GM13977 (cell line): ENCODE data around the gene TBC1D22A.

Experiments
- DNase-seq: peaks from one replicate; pipeline ENCODE4 v3.0.0; 2012; ENCODE audit warnings: low spot score
- in situ Hi-C: fragments of 300-500 bp; cut with MboI; formaldehyde crosslinking; loops from one replicate; pipeline ENCODE4 v1.12.0; 2022; ENCODE audit warnings: low sequenced_read_pairs, low pct_unique_long_range_greater_than_20kb, mixed read lengths, inconsistent platforms; ENCODE audit not compliant: unreplicated experiment
- TF ChIP-seq, protein P1 (sequence below): IDR thresholded peaks from 2 replicates; pipeline ENCODE4 v1.5.1; 2012; ENCODE audit warnings: mild to moderate bottlenecking, control low read depth; ENCODE audit not compliant: insufficient read depth; ENCODE audit errors: extremely low read depth, missing control alignments

Gene TBC1D22A

DNA sequence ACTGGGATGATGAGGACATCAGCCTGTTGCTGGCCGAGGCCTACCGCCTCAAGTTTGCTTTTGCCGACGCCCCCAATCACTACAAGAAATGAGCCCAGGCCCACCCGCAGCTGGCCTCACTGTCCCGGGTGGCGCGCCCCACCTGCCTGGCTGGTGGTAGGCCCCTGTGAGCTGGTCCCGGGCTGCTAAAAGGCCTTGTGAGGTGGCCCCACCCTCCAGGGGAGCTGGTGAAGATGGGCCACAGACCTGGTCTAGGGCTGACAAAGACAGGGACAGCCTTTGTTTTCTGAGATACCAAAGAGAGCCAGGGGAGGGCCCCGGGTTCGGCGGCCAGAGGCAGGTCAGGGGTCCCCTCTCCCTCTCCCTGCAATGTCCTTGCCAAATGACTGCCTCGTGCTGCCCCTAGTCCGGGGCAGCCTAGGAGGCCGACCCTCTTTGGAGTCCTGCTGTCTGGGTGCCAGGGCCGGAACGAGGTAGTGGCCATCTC lies 411.1 kb downstream of the TBC1D22A start:
- TF ChIP-seq, protein P1, sequence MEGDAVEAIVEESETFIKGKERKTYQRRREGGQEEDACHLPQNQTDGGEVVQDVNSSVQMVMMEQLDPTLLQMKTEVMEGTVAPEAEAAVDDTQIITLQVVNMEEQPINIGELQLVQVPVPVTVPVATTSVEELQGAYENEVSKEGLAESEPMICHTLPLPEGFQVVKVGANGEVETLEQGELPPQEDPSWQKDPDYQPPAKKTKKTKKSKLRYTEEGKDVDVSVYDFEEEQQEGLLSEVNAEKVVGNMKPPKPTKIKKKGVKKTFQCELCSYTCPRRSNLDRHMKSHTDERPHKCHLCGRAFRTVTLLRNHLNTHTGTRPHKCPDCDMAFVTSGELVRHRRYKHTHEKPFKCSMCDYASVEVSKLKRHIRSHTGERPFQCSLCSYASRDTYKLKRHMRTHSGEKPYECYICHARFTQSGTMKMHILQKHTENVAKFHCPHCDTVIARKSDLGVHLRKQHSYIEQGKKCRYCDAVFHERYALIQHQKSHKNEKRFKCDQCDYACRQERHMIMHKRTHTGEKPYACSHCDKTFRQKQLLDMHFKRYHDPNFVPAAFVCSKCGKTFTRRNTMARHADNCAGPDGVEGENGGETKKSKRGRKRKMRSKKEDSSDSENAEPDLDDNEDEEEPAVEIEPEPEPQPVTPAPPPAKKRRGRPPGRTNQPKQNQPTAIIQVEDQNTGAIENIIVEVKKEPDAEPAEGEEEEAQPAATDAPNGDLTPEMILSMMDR, result no peak
- no peak for DNase-seq
- in situ Hi-C loops, result no loop called here

DNA sequence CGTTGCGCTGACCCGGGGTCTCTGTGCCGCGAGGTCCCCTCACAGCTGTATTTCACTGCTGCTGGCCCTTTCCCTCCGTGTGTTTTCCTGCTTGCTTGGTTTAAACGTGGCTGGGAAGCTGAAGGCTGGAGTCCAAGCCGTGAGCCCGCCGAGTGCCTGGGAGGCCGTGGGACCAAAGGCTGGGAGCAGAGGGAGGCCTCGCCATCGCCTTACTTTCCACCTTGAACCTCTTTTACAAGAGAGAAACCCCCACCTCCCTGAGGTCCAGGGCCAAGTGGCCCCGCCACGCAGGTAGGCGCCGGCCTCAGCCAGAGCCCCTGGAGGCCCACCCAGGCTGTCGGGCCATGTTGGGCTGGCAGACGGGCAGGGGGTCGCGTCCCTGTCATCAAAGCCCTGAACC lies 411.6 kb downstream of the TBC1D22A start:
- TF ChIP-seq, protein P1, result no peak
- in situ Hi-C loops, result no loop called here
- DNase-seq, result no peak

DNA sequence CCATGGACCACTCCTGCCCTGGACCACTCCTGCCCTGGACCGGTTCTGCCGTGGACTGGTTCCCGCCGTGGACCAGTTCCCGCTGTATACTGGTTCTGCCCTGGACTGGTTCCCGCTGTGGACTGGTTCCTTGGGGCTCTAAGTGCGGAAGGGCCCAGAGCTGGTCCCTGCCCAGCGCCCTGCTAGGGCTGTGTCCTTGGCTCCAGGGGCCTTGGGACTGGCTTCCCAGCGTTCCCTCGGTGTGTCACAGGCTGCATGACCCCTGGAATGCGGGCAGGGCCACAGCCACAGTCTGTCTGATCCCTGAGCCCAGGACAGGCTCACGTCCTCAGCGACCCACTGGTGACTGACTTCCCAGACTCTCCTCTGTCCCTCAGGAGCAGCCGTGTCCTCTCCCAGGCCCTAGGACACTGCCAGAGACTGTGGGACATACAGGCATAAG lies 412.2 kb downstream of the TBC1D22A start:
- TF ChIP-seq, protein P1, result no peak
- no peak for DNase-seq
- in situ Hi-C loops, result no loop called here

DNA sequence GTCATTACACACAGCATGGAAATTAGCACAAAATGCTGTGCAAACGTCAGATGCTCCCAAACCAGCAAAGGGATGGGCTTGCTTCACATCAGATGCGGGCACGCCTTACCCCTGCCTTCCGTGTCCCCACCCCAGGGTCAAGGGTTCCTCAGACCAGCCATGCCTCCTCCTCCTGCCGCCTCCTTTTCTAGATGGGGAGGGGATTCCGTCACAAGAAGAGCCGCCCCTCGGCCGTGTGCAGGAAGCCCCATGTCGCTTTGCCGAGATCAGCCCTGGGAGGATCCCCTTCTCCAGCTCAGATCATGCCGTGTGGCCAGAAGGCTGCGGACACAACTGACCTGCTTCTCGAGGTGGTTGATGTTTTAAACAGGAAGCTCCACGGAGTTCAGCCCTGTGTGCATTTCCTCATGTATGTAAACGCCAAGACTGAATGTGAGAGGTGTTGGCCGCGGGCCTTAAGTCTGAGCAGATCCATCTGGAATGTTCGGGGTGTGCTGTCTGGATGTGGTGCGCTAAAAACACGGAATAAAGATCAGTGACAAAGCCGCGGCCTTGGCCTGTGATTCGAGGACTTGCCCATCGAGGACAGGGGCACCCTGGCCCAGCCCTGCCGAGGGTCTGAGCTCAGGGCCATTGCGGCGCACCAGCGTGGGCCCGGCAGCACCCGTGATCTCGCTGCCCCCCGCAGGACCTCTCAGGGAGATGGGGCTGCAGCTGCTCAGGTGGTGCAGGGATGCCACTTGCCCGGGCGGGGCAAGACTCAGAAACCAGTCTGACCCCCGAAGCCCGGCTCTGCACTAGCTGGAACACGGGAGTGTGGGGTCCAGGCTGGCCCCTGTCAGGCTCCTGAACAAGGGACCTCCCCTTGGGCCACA lies 412.9 kb downstream of the TBC1D22A start:
- no peak for DNase-seq
- in situ Hi-C loops, result no loop called here
- TF ChIP-seq, protein P1, result no peak

DNA sequence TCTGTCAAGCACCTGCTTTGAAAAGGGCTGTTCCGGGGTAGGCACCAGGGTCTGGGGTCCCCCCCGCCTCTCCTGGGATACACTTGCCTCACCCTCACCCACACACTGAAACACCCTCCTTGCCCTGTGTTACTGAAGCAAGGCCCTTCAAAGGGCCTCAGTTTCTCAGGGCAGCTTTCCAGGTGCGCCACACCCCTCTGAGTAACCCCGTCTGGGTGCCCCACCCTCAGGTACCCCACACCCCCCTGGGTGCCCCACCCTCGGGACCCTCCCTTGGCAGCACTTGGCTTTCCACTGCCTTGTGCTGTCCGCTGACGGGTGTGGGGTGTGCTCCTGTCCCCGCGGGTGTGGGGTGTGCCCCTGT lies 413.6 kb downstream of the TBC1D22A start:
- in situ Hi-C loops, result no loop called here
- no peak for DNase-seq
- TF ChIP-seq, protein P1, result no peak

DNA sequence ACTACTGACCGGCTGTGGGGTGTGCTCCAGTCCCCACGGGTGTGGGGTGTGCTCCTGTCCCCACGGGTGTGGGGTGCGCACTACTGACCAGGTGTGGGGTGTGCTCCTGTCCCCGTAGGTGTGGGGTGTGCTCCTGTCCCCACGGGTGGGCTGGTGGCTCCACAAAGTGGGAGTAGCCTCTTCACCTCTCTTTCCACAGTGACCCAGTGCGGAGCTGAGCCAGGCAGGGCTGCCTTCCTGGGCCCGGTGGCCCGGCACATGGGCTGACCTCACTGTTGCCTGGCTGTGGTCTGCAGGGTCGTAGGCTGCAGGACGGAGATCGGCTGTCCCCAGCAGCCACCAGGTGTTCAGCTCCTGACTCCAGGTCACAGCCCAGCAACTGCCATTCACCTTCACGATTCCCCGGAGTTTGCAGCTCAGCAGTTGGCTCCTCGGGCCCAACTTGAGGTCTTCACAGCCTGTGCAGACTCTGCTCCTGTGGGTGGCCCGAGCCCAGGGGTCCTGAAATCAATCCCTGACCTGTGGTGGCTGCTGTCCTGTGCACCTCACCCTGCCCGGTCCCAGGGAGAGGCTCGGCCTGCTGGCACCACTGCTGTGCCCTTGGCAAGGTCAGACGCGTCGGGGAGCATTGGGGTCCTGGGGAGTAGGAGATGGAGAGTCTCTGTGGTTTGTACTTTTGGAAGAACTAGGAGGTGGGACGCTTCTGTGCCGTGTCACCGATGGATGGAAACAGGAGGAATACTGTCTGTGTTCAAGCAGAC lies 414.3 kb downstream of the TBC1D22A start:
- TF ChIP-seq, protein P1, result no peak
- DNase-seq, result no peak
- in situ Hi-C loops, result no loop called here
